Myocyte (in vitro differentiated cells): Measurements from ENCODE around the gene SEC23A. TPM values are rescaled to one million over a fixed set of nuclear protein-coding genes. Genes with fewer than 3 reads are reported as not detected.

ENCODE experiments used
- DNase-seq: peaks from one replicate; pipeline ENCODE4 v3.0.0-alpha.2; 2012; ENCODE audit warnings: low read depth
- total RNA-seq: library from RNA; depleted of rRNA; stranded (reverse); fragments of >200 nt; gene quantifications from 2 replicates; pipeline ENCODE4 v1.2.3, GENCODE V29; 2014

Gene SEC23A
- total RNA-seq, 1 donor from 2014 or later, result 184 TPM

GRCh38 chr14:38992067-38992844 is 110.8 kb downstream of the SEC23A start:
- DNase-seq, result no peak

GRCh38 chr14:38991299-38991698 is 111.7 kb downstream of the SEC23A start:
- DNase-seq, result no peak

- no peak for DNase-seq
These were observed 113.0 kb downstream of the SEC23A start for GRCh38 chr14:38989922-38990546.

GRCh38 chr14:38987781-38988180 is 115.3 kb downstream of the SEC23A start:
- no peak for DNase-seq

GRCh38 chr14:38982837-38983236 is 120.2 kb downstream of the SEC23A start:
- no peak for DNase-seq

GRCh38 chr14:38982278-38982677 is 120.8 kb downstream of the SEC23A start:
- no peak for DNase-seq

Other genes with a start within 250 kb of the SEC23A start
- 21.1 and 37.9 TPM in 2 replicates for gene GEMIN2, start 11.1 kb upstream of the SEC23A start, total RNA-seq
- 20.3 and 26.2 TPM in 2 replicates for gene TRAPPC6B, start 67.1 kb upstream of the SEC23A start, total RNA-seq
- gene PNN, start 72.0 kb upstream of the SEC23A start, total RNA-seq, result 24.0 and 30.3 TPM in 2 replicates
- gene MIA2, start 130.7 kb upstream of the SEC23A start, total RNA-seq, result 12.5 and 24.4 TPM in 2 replicates